Loucy (cell line): Measurements from ENCODE around the gene DHX34.

Experiments
- H2AFZ ChIP-seq: fragments of 200-600 bp; sonication (generic); 2 replicates; pipeline ENCODE4 v1.6.0; 2016; ENCODE audit warnings: antibody characterized with exemption, mild to moderate bottlenecking, low read length, moderate library complexity
- H3F3A ChIP-seq: fragments of 200-600 bp; 2 replicates; pipeline ENCODE4 v1.6.0; 2016; ENCODE audit warnings: antibody characterized with exemption, low read depth, mild to moderate bottlenecking
- H3K27me3 ChIP-seq: fragments of 200-600 bp; sonication (generic); 2 replicates; pipeline ENCODE4 v1.6.1; 2014; ENCODE audit warnings: low read length, mild to moderate bottlenecking; ENCODE audit not compliant: insufficient read depth, poor library complexity, severe bottlenecking
- H3K36me3 ChIP-seq: fragments of 200-600 bp; sonication (generic); 2 replicates; pipeline ENCODE4 v1.6.1; 2016; ENCODE audit warnings: low read length; ENCODE audit not compliant: insufficient read depth
- H3K4me1 ChIP-seq: fragments of 200-600 bp; sonication (generic); 2 replicates; pipeline ENCODE4 v1.5.1; 2014; ENCODE audit warnings: low read length, mild to moderate bottlenecking; ENCODE audit not compliant: insufficient read depth, poor library complexity, severe bottlenecking
- H3K4me2 ChIP-seq: fragments of 200-600 bp; sonication (generic); 2 replicates; pipeline ENCODE4 v1.6.0; 2014; ENCODE audit warnings: antibody characterized with exemption, low read length, low read depth, mild to moderate bottlenecking; ENCODE audit not compliant: poor library complexity, severe bottlenecking
- H3K4me3 ChIP-seq: fragments of 200-600 bp; sonication (generic); 2 replicates; pipeline ENCODE4 v1.5.1; 2014; ENCODE audit warnings: low read length, mild to moderate bottlenecking, mixed read lengths; ENCODE audit not compliant: poor library complexity, severe bottlenecking
- H3K79me2 ChIP-seq: fragments of 200-600 bp; sonication (generic); 2 replicates; pipeline ENCODE4 v1.6.1; 2014; ENCODE audit warnings: low read length; ENCODE audit not compliant: insufficient read depth
- H3K9ac ChIP-seq: fragments of 200-600 bp; sonication (generic); 2 replicates; pipeline ENCODE4 v1.6.0; 2014; ENCODE audit warnings: mild to moderate bottlenecking, low read depth, low read length, moderate library complexity; ENCODE audit not compliant: poor library complexity, severe bottlenecking
- H3K9me2 ChIP-seq: fragments of 200-600 bp; sonication (generic); replicated peaks from 2 replicates; pipeline ENCODE4 v1.6.1; 2016; ENCODE audit warnings: low read depth, low read length, mixed read lengths
- H3K9me3 ChIP-seq: fragments of 200-600 bp; sonication (generic); 2 replicates; pipeline ENCODE4 v1.6.1; 2014; ENCODE audit warnings: mild to moderate bottlenecking, antibody characterized with exemption, low read length, low read depth; ENCODE audit not compliant: insufficient read depth
- H4K20me1 ChIP-seq: fragments of 200-600 bp; sonication (generic); 2 replicates; pipeline ENCODE4 v1.6.0; 2014; ENCODE audit warnings: antibody characterized with exemption, low read length, mild to moderate bottlenecking; ENCODE audit not compliant: insufficient read depth, poor library complexity, severe bottlenecking
- CTCF ChIP-seq: fragments of 200-600 bp; sonication (generic); conservative IDR thresholded peaks from 2 replicates; pipeline ENCODE4 v1.5.1; 2014; ENCODE audit warnings: mild to moderate bottlenecking, antibody characterized with exemption, low read length
- EZH2phosphoT487 ChIP-seq: fragments of 200-600 bp; IDR thresholded peaks from 2 replicates; pipeline ENCODE4 v1.6.1; 2018; ENCODE audit warnings: antibody characterized with exemption, mild to moderate bottlenecking, moderate library complexity, borderline replicate concordance

DHX34 gene

GRCh38 chr19:47340477-47341208 is 8.5 kb upstream of the DHX34 start:
- no peaks in the 10 kb centered on the region for H4K20me1 ChIP-seq
- H3K4me3 ChIP-seq, result no peak overlapping the region
- H3F3A ChIP-seq, result no peaks in the 10 kb centered on the region
- TF ChIP-seq EZH2phosphoT487 (no peak), CTCF (no peak)
- no peaks in the 10 kb centered on the region for H3K9me2 ChIP-seq
- no peaks in the 10 kb centered on the region for H3K79me2 ChIP-seq
- no peaks in the 10 kb centered on the region for H3K9me3 ChIP-seq
- H3K9ac ChIP-seq, result no peak overlapping the region
- no peak overlapping the region for H2AFZ ChIP-seq
- no peak overlapping the region for H3K4me2 ChIP-seq
- no peaks in the 10 kb centered on the region for H3K36me3 ChIP-seq
- peaks cover 8% of the 10 kb centered on the region for H3K4me1 ChIP-seq
- no peaks in the 10 kb centered on the region for H3K27me3 ChIP-seq

- H4K20me1 ChIP-seq, result no peaks in the 10 kb centered on the region
- H3K79me2 ChIP-seq, result no peaks in the 10 kb centered on the region
- H3K9me3 ChIP-seq, result no peaks in the 10 kb centered on the region
- H3K4me3 ChIP-seq, result no peak overlapping the region
- no peak overlapping the region for H2AFZ ChIP-seq
- no peak overlapping the region for H3K4me2 ChIP-seq
- no peak overlapping the region for H3K9ac ChIP-seq
- no peak for TF ChIP-seq CTCF
- no peak for TF ChIP-seq EZH2phosphoT487
- H3K9me2 ChIP-seq, result no peaks in the 10 kb centered on the region
- H3K4me1 ChIP-seq, result peaks cover 4% of the 10 kb centered on the region
- no peaks in the 10 kb centered on the region for H3F3A ChIP-seq
- no peaks in the 10 kb centered on the region for H3K36me3 ChIP-seq
- H3K27me3 ChIP-seq, result no peaks in the 10 kb centered on the region
Observed at GRCh38 chr19:47341734-47342133, 7.4 kb upstream of the DHX34 start.

GRCh38 chr19:47343194-47343802 is 5.8 kb upstream of the DHX34 start:
- no peaks in the 10 kb centered on the region for H3K27me3 ChIP-seq
- H3K4me2 ChIP-seq, result no peak overlapping the region
- H3K9me3 ChIP-seq, result no peaks in the 10 kb centered on the region
- no peaks in the 10 kb centered on the region for H3K9me2 ChIP-seq
- no peak overlapping the region for H3K4me3 ChIP-seq
- H3K4me1 ChIP-seq, result no peaks in the 10 kb centered on the region
- no peaks in the 10 kb centered on the region for H3K36me3 ChIP-seq
- no peaks in the 10 kb centered on the region for H3F3A ChIP-seq
- H4K20me1 ChIP-seq, result no peaks in the 10 kb centered on the region
- no peaks in the 10 kb centered on the region for H3K79me2 ChIP-seq
- H3K9ac ChIP-seq, result no peak overlapping the region
- no peak overlapping the region for H2AFZ ChIP-seq
- no peak for TF ChIP-seq CTCF
- no peak for TF ChIP-seq EZH2phosphoT487
